HepG2 (cell line): Measurements from ENCODE around the gene NT5DC1. TPM values are rescaled to one million over a fixed set of nuclear protein-coding genes. Genes with fewer than 3 reads are reported as not detected.

Source experiments
- BCL6 ChIP-seq: IDR thresholded peaks from 2 replicates; pipeline ENCODE4 v1.6.1; 2016; ENCODE audit warnings: missing genetic modification reagents, missing compliant biosample characterization
- CEBPG ChIP-seq: IDR thresholded peaks from 2 replicates; pipeline ENCODE4 v1.6.1; 2016
- CHD4 ChIP-seq: fragments of 200-600 bp; sonication (generic); IDR thresholded peaks from 2 replicates; pipeline ENCODE4 v1.7.0; 2017; ENCODE audit warnings: mild to moderate bottlenecking, low read length, borderline replicate concordance
- DR1 ChIP-seq: sonication (generic); formaldehyde crosslinking; IDR thresholded peaks from 2 replicates; pipeline ENCODE4 v1.8.0; 2021; ENCODE audit warnings: mild to moderate bottlenecking, missing genetic modification reagents, inconsistent platforms
- EEA1 ChIP-seq: sonication (generic); formaldehyde crosslinking; IDR thresholded peaks from 2 replicates; pipeline ENCODE4 v1.5.1; 2020; ENCODE audit warnings: mild to moderate bottlenecking, missing genetic modification reagents, borderline replicate concordance
- GABPA ChIP-seq, 2 experiments: IDR thresholded peaks; 2 replicates each; pipeline ENCODE4 v1.6.1; 2011 to 2016; ENCODE audit warnings: low read depth in 2 of 2, low read length in 1 of 2, missing biosample characterization in 1 of 2, missing genetic modification characterization in 1 of 2
- HDAC2 ChIP-seq: sonication (generic); formaldehyde crosslinking; IDR thresholded peaks from 2 replicates; pipeline ENCODE4 v1.4.0; 2020; ENCODE audit warnings: missing genetic modification reagents
- HOMEZ ChIP-seq: IDR thresholded peaks from 2 replicates; pipeline ENCODE4 v1.6.1; 2016; ENCODE audit warnings: low read depth
- KDM3A ChIP-seq: IDR thresholded peaks from 2 replicates; pipeline ENCODE4 v1.6.1; 2018; ENCODE audit warnings: low read depth, missing compliant biosample characterization
- KDM5A ChIP-seq: fragments of 200-600 bp; sonication (generic); IDR thresholded peaks from 2 replicates; pipeline ENCODE4 v1.7.0; 2018; ENCODE audit warnings: antibody characterized with exemption, mild to moderate bottlenecking, low read length, borderline replicate concordance
- MTA3 ChIP-seq: sonication (generic); formaldehyde crosslinking; IDR thresholded peaks from 2 replicates; pipeline ENCODE4 v1.4.0; 2020; ENCODE audit warnings: missing genetic modification reagents
- NBN ChIP-seq: fragments of 450-650 bp; conservative IDR thresholded peaks from 2 replicates; pipeline ENCODE4 v1.6.1; 2017
- RAD21 ChIP-seq: fragments of 450-650 bp; formaldehyde crosslinking; IDR thresholded peaks from 2 replicates; pipeline ENCODE4 v1.5.0; 2020; ENCODE audit warnings: mild to moderate bottlenecking
- SOX13 ChIP-seq, 3 experiments: fragments of 450-650 bp in 1 of 3; sonication (generic) in 1 of 3; formaldehyde crosslinking in 1 of 3; IDR thresholded peaks in 2 of 3; conservative IDR thresholded peaks in 1 of 3; 2 replicates each; pipeline versions ENCODE4 v1.5.0 to v1.6.1; 2016 to 2020; ENCODE audit warnings: antibody characterized with exemption in 1 of 3, mild to moderate bottlenecking in 1 of 3, missing compliant biosample characterization in 1 of 3, missing genetic modification reagents in 1 of 3, moderate library complexity in 1 of 3
- SP140L ChIP-seq: sonication (generic); formaldehyde crosslinking; IDR thresholded peaks from 2 replicates; pipeline ENCODE4 v1.4.0; 2020; ENCODE audit warnings: missing genetic modification reagents, borderline replicate concordance
- SPEN ChIP-seq: sonication (generic); formaldehyde crosslinking; IDR thresholded peaks from 2 replicates; pipeline ENCODE4 v1.5.1; 2020; ENCODE audit warnings: low read depth, mild to moderate bottlenecking, missing genetic modification reagents
- ZBTB1 ChIP-seq: sonication (generic); formaldehyde crosslinking; IDR thresholded peaks from 2 replicates; pipeline ENCODE4 v1.4.0; 2020; ENCODE audit warnings: missing genetic modification reagents, borderline replicate concordance
- ZBTB3 ChIP-seq: sonication (generic); formaldehyde crosslinking; IDR thresholded peaks from 2 replicates; pipeline ENCODE4 v1.4.0; 2020; ENCODE audit warnings: low read depth, mild to moderate bottlenecking, moderate library complexity, missing genetic modification reagents, borderline replicate concordance
- ZNF143 ChIP-seq: sonication (generic); formaldehyde crosslinking; IDR thresholded peaks from 2 replicates; pipeline ENCODE4 v1.4.0; 2020; ENCODE audit warnings: missing genetic modification reagents
- ZNF280B ChIP-seq: sonication (generic); formaldehyde crosslinking; IDR thresholded peaks from 2 replicates; pipeline ENCODE4 v1.5.0; 2020; ENCODE audit warnings: missing genetic modification reagents, mild to moderate bottlenecking, borderline replicate concordance
- ZNF280D ChIP-seq: sonication (generic); formaldehyde crosslinking; IDR thresholded peaks from 2 replicates; pipeline ENCODE4 v1.5.1; 2020; ENCODE audit warnings: mild to moderate bottlenecking, missing genetic modification reagents
- ZNF432 ChIP-seq: sonication (generic); formaldehyde crosslinking; IDR thresholded peaks from 2 replicates; pipeline ENCODE4 v1.5.0; 2020; ENCODE audit warnings: missing genetic modification reagents, mild to moderate bottlenecking, borderline replicate concordance
- ZZZ3 ChIP-seq: sonication (generic); formaldehyde crosslinking; IDR thresholded peaks from 2 replicates; pipeline ENCODE4 v1.4.0; 2020; ENCODE audit warnings: missing genetic modification reagents, mild to moderate bottlenecking, borderline replicate concordance
- polyA plus RNA-seq, 8 experiments: library from polyadenylated mRNA; depleted of rRNA in 3 of 8; stranded (reverse) in 7 of 8; unstranded in 1 of 8; fragments of >200 nt; fragmentation: Illumina TruSeq in 4 of 8; extraction: Trizol in 4 of 8; gene quantifications; 2 replicates each; pipeline versions ENCODE4 v1.2.1 to v1.2.3, GENCODE V29; 2011 to 2016; ENCODE audit warnings: low read depth in 4 of 8, missing spikeins in 1 of 8, mixed read lengths in 1 of 8; ENCODE audit not compliant: insufficient read depth in 1 of 8
- total RNA-seq, 5 experiments: library from RNA; depleted of rRNA; stranded (reverse); fragments of >200 nt; fragmentation: Illumina TruSeq; extraction: Trizol; gene quantifications; 2 replicates each; pipeline ENCODE4 v1.2.3, GENCODE V29; 2016; ENCODE audit warnings: low read depth in 1 of 5
- TF ChIP-seq, protein P1 (sequence below): sonication (generic); formaldehyde crosslinking; IDR thresholded peaks from 2 replicates; pipeline ENCODE4 v1.4.0; 2020; ENCODE audit warnings: missing genetic modification reagents, borderline replicate concordance

The NT5DC1 gene
- total and polyA plus RNA-seq, 2 of the 13 experiments (the other 11 are each of a cell fraction or from before 2014, with no cell fraction given) = 27.0 to 56.1 TPM

GRCh38 chr6:116105247-116105646, 4.6 kb downstream of the NT5DC1 start (continued):
- 0 out of 2 replicates have a peak, but pooled peaks have one; percentile 45 for TF ChIP-seq HOMEZ (CRISPR knock-in tag)
- no peak for TF ChIP-seq ZNF280B
- TF ChIP-seq DR1 (CRISPR knock-in tag) = no peak
- TF ChIP-seq ZNF280D = no peak
- TF ChIP-seq GABPA (IDR thresholded peaks at IDR 0.05; ENCODE audit: low read depth, low read length) = no peak
- TF ChIP-seq GABPA (CRISPR knock-in tag; IDR thresholded peaks at IDR 0.05; ENCODE audit: low read depth) = no peak
- no peak for TF ChIP-seq ZNF143 (CRISPR knock-in tag)
- 0 out of 2 replicates have a peak, but pooled peaks have one; percentile 23 for TF ChIP-seq BCL6
- TF ChIP-seq KDM3A (CRISPR knock-in tag) = no peak
- TF ChIP-seq CHD4 = no peak
- no peak for TF ChIP-seq EEA1 (CRISPR knock-in tag)
- no peak for TF ChIP-seq NBN
- TF ChIP-seq, protein P1, sequence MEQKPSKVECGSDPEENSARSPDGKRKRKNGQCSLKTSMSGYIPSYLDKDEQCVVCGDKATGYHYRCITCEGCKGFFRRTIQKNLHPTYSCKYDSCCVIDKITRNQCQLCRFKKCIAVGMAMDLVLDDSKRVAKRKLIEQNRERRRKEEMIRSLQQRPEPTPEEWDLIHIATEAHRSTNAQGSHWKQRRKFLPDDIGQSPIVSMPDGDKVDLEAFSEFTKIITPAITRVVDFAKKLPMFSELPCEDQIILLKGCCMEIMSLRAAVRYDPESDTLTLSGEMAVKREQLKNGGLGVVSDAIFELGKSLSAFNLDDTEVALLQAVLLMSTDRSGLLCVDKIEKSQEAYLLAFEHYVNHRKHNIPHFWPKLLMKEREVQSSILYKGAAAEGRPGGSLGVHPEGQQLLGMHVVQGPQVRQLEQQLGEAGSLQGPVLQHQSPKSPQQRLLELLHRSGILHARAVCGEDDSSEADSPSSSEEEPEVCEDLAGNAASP (CRISPR knock-in tag) = 0 out of 2 replicates have a peak, but pooled peaks have one; percentile 27
- TF ChIP-seq KDM5A = no peak
- TF ChIP-seq SOX13 (IDR thresholded peaks at IDR 0.05) = no peak
- peak in 1 of 2 experiments; percentile 45; a peak in 2 of 4 replicates for TF ChIP-seq SOX13 (CRISPR knock-in tag; conservative IDR thresholded peaks at IDR 0.05 in 1 of 2, IDR thresholded peaks at IDR 0.05 in 1 of 2)
- TF ChIP-seq ZZZ3 (CRISPR knock-in tag) = no peak
- no peak for TF ChIP-seq ZBTB1 (CRISPR knock-in tag)
- TF ChIP-seq SP140L (CRISPR knock-in tag) = no peak
- TF ChIP-seq MTA3 (CRISPR knock-in tag) = no peak
- no peak for TF ChIP-seq RAD21 (CRISPR knock-in tag)
- TF ChIP-seq ZBTB3 (CRISPR knock-in tag) = no peak
- peak; percentile 59 for TF ChIP-seq CEBPG (CRISPR knock-in tag)
- no peak for TF ChIP-seq SPEN
- no peak for TF ChIP-seq ZNF432 (CRISPR knock-in tag)
- peak; percentile 61; the same call in 1 of the 2 replicates for TF ChIP-seq HDAC2
